Upper lobe of left lung (tissue), 4 donors: ENCODE results near the gene CCSER2.

Experiments used
- CTCF ChIP-seq, 6 experiments: fragments of 450-650 bp in 4 of 6; fragments of 200-600 bp in 2 of 6; sonication (generic) in 2 of 6; IDR thresholded peaks; one replicate each; pipeline ENCODE4 v1.5.1; 2016 to 2019; ENCODE audit warnings: antibody characterized with exemption in 6 of 6
- POLR2A ChIP-seq, 4 donors: fragments of 450-650 bp; IDR thresholded peaks; one replicate each; pipeline ENCODE4 v1.5.1; 2016 to 2017; ENCODE audit warnings: antibody characterized with exemption in 4 of 4, mild to moderate bottlenecking in 2 of 4

- TF ChIP-seq CTCF (IDR thresholded peaks at IDR 0.05) = no peak
- TF ChIP-seq POLR2A (IDR thresholded peaks at IDR 0.05) = no peak
Measured at GRCh38 chr10:84524435-84524834, 196.0 kb downstream of the CCSER2 start.
